H1 (cell line): ENCODE results near the gene LAMC1. TPM values are rescaled to one million over a fixed set of nuclear protein-coding genes. Genes with fewer than 3 reads are reported as not detected.

Experiments
- CTCF ChIA-PET: fragments of 300-600 bp; sonication (Branson Sonifier 250); formaldehyde crosslinking; loops from one replicate; lab custom pipeline; 2021; ENCODE audit not compliant: partially characterized antibody; lab: Charles Lee
- POLR2A ChIA-PET: fragments of 300-600 bp; sonication (Branson Sonifier 250); formaldehyde crosslinking; loops from one replicate; lab custom pipeline; 2021; ENCODE audit warnings: inconsistent platforms; ENCODE audit not compliant: partially characterized antibody; lab: Charles Lee
- DNase-seq, 2 experiments: peaks; one replicate each; pipeline versions ENCODE4 v3.0.0 to v3.0.0-alpha.2; 2010 to 2022; ENCODE audit warnings: low spot score in 2 of 2, low read depth in 1 of 2, mixed read lengths in 1 of 2
- FAIRE-seq: peaks from 2 replicates; lab custom pipeline; 2011; peaks lifted over from hg19 to GRCh38; lab: Jason Lieb, UNC
- H2AFZ ChIP-seq: 2 replicates; pipeline ENCODE4 v1.8.1; 2012; ENCODE audit warnings: low read length, inconsistent platforms
- H2AK5ac ChIP-seq: 2 replicates; pipeline ENCODE4 v1.6.1; 2013; ENCODE audit warnings: low read depth, low read length
- H2BK120ac ChIP-seq: replicated peaks from 2 replicates; pipeline ENCODE3; 2013; ENCODE audit warnings: low read depth, low read length, inconsistent platforms
- H2BK12ac ChIP-seq: 2 replicates; pipeline ENCODE4 v1.6.1; 2013; ENCODE audit warnings: low read depth, low read length
- H2BK15ac ChIP-seq: 2 replicates; pipeline ENCODE4 v1.6.1; 2013; ENCODE audit warnings: low read length
- H2BK20ac ChIP-seq: 2 replicates; pipeline ENCODE4 v1.6.1; 2013; ENCODE audit warnings: low read length
- H2BK5ac ChIP-seq: 2 replicates; pipeline ENCODE4 v1.6.1; 2013; ENCODE audit warnings: low read depth, low read length
- H3K14ac ChIP-seq: 2 replicates; pipeline ENCODE4 v1.6.1; 2013; ENCODE audit warnings: inconsistent platforms; ENCODE audit not compliant: insufficient read length
- H3K18ac ChIP-seq: 2 replicates; pipeline ENCODE4 v1.6.1; 2013; ENCODE audit warnings: low read length; ENCODE audit errors: extremely low read depth
- H3K23ac ChIP-seq: 2 replicates; pipeline ENCODE4 v1.6.1; 2013; ENCODE audit warnings: inconsistent platforms; ENCODE audit not compliant: insufficient read length
- H3K23me2 ChIP-seq: 2 replicates; pipeline ENCODE4 v1.6.1; 2013; ENCODE audit warnings: low read depth, low read length
- H3K27ac ChIP-seq: 2 replicates; pipeline ENCODE4 v1.6.1; 2011; ENCODE audit warnings: low read depth, low read length, inconsistent platforms
- H3K27me3 ChIP-seq, 4 experiments: replicated peaks in 1 of 4; 1 replicate in 1 of 4; 2 replicates in 3 of 4; pipeline versions ENCODE4 v1.6.1 to v1.8.1; 2011 to 2013; ENCODE audit warnings: low read length in 3 of 4, mild to moderate bottlenecking in 3 of 4, inconsistent platforms in 2 of 4, mixed read lengths in 2 of 4, moderate library complexity in 1 of 4; ENCODE audit not compliant: control insufficient read depth in 3 of 4, insufficient read depth in 3 of 4; ENCODE audit errors: extremely low read depth in 1 of 4
- H3K36me3 ChIP-seq, 4 experiments: 2 replicates each; pipeline versions ENCODE4 v1.6.1 to v1.8.1; 2011 to 2013; ENCODE audit warnings: mild to moderate bottlenecking in 4 of 4, low read length in 3 of 4, moderate library complexity in 2 of 4, control low read depth in 1 of 4, inconsistent platforms in 1 of 4; ENCODE audit not compliant: insufficient read depth in 4 of 4, control insufficient read depth in 2 of 4
- H3K4ac ChIP-seq: replicated peaks from 2 replicates; pipeline ENCODE3; 2013; ENCODE audit warnings: low read length, low read depth, mixed read lengths, inconsistent platforms; ENCODE audit not compliant: insufficient read length
- H3K4me1 ChIP-seq, 4 experiments: replicated peaks in 1 of 4; 1 replicate in 1 of 4; 2 replicates in 3 of 4; pipeline versions ENCODE4 v1.6.1 to v1.8.1; 2011 to 2013; ENCODE audit warnings: low read length in 3 of 4, inconsistent platforms in 2 of 4, mixed read lengths in 1 of 4; ENCODE audit not compliant: insufficient read depth in 4 of 4, control insufficient read depth in 3 of 4
- H3K4me2 ChIP-seq, 2 experiments: 2 replicates each; pipeline versions ENCODE4 v1.6.1 to v1.8.1; 2011 to 2013; ENCODE audit warnings: low read depth in 2 of 2, low read length in 2 of 2, control low read depth in 1 of 2, inconsistent platforms in 1 of 2, mild to moderate bottlenecking in 1 of 2; ENCODE audit not compliant: insufficient read depth in 1 of 2
- H3K4me3 ChIP-seq, 4 experiments: fragments of 200-600, 300-600 bp in 1 of 4; sonication (generic), shearing (Covaris generic), sonication (Bioruptor Twin) in 1 of 4; 2 replicates each; pipeline versions ENCODE4 v1.5.1 to v1.8.1; 2011 to 2016; ENCODE audit warnings: low read length in 4 of 4, low read depth in 3 of 4, control low read depth in 2 of 4, inconsistent platforms in 2 of 4, mild to moderate bottlenecking in 2 of 4, mixed read lengths in 1 of 4, moderate library complexity in 1 of 4; ENCODE audit not compliant: insufficient read depth in 2 of 4; ENCODE audit errors: extremely low read depth in 1 of 4
- H3K56ac ChIP-seq: replicated peaks from 2 replicates; pipeline ENCODE3; 2013; ENCODE audit warnings: low read depth, mild to moderate bottlenecking, mixed read lengths, low read length, inconsistent platforms; ENCODE audit not compliant: insufficient read length
- H3K79me1 ChIP-seq: 2 replicates; pipeline ENCODE4 v1.6.1; 2013; ENCODE audit warnings: low read depth, low read length, control low read depth
- H3K79me2 ChIP-seq, 2 experiments: 2 replicates each; pipeline versions ENCODE4 v1.6.1 to v1.8.1; 2012 to 2013; ENCODE audit warnings: low read length in 2 of 2, mild to moderate bottlenecking in 2 of 2, inconsistent platforms in 1 of 2; ENCODE audit not compliant: insufficient read depth in 2 of 2, control insufficient read depth in 1 of 2
- H3K9ac ChIP-seq, 4 experiments: replicated peaks in 1 of 4; 1 replicate in 1 of 4; 2 replicates in 3 of 4; pipeline versions ENCODE4 v1.6.1 to v1.8.1; 2011 to 2013; ENCODE audit warnings: low read depth in 3 of 4, low read length in 3 of 4, control low read depth in 2 of 4, mild to moderate bottlenecking in 2 of 4, moderate library complexity in 2 of 4, inconsistent platforms in 1 of 4; ENCODE audit errors: extremely low read depth in 1 of 4
- H3K9me3 ChIP-seq, 2 experiments: 2 replicates each; pipeline versions ENCODE4 v1.6.1 to v1.8.1; 2012 to 2013; ENCODE audit warnings: mild to moderate bottlenecking in 2 of 2, moderate library complexity in 2 of 2, control low read depth in 1 of 2, inconsistent platforms in 1 of 2, low read depth in 1 of 2, low read length in 1 of 2, mixed read lengths in 1 of 2; ENCODE audit not compliant: insufficient read depth in 2 of 2
- H4K20me1 ChIP-seq, 2 experiments: replicated peaks in 1 of 2; 2 replicates each; pipeline versions ENCODE3 to v1.8.1; 2011 to 2013; ENCODE audit warnings: inconsistent platforms in 2 of 2, low read length in 2 of 2, mild to moderate bottlenecking in 1 of 2; ENCODE audit not compliant: insufficient read depth in 2 of 2, control insufficient read depth in 1 of 2
- H4K5ac ChIP-seq: 2 replicates; pipeline ENCODE4 v1.6.1; 2013; ENCODE audit warnings: low read length, low read depth, mixed read lengths, inconsistent platforms; ENCODE audit not compliant: insufficient read length
- H4K8ac ChIP-seq: 2 replicates; pipeline ENCODE4 v1.8.0; 2013; ENCODE audit warnings: mild to moderate bottlenecking, moderate library complexity, low read length, inconsistent platforms; ENCODE audit not compliant: insufficient read depth; ENCODE audit errors: extremely low read depth
- H4K91ac ChIP-seq: replicated peaks from 2 replicates; pipeline ENCODE3; 2013; ENCODE audit warnings: low read length, mixed read lengths, inconsistent platforms; ENCODE audit not compliant: insufficient read length
- CBX8 ChIP-seq: fragments of 300-800, 300-1000 bp; sonication (generic); IDR thresholded peaks from 2 replicates; pipeline ENCODE4 v1.7.1; 2016; ENCODE audit warnings: low read depth, low read length, borderline replicate concordance
- EGR1 ChIP-seq: IDR thresholded peaks from 2 replicates; pipeline ENCODE4 v1.6.1; 2011; ENCODE audit warnings: low read depth, low read length, borderline replicate concordance
- EP300 ChIP-seq, 2 experiments: IDR thresholded peaks; 1 replicate in 1 of 2; 2 replicates in 1 of 2; pipeline ENCODE4 v1.6.1; 2011 to 2012; ENCODE audit warnings: low read depth in 2 of 2, low read length in 2 of 2, mild to moderate bottlenecking in 2 of 2, borderline replicate concordance in 1 of 2, inconsistent platforms in 1 of 2, moderate library complexity in 1 of 2
- FOSL1 ChIP-seq: IDR thresholded peaks from 2 replicates; pipeline ENCODE4 v1.6.1; 2011; ENCODE audit warnings: mild to moderate bottlenecking, low read depth, low read length, moderate library complexity; ENCODE audit not compliant: insufficient read depth
- JUN ChIP-seq: IDR thresholded peaks from 2 replicates; pipeline ENCODE4 v1.6.1; 2011; ENCODE audit warnings: low read depth, mild to moderate bottlenecking, improper control_type of control experiment, low read length
- PHF8 ChIP-seq: fragments of 200-600 bp; sonication (generic); conservative IDR thresholded peaks from 2 replicates; pipeline ENCODE4 v1.7.1; 2012; ENCODE audit warnings: low read depth, mild to moderate bottlenecking, inconsistent platforms, low read length, moderate library complexity
- POLR2A ChIP-seq, 2 experiments: IDR thresholded peaks; 1 replicate in 1 of 2; 2 replicates in 1 of 2; pipeline ENCODE4 v1.6.1; 2011; ENCODE audit warnings: low read depth in 2 of 2, low read length in 2 of 2, mild to moderate bottlenecking in 2 of 2; ENCODE audit errors: control extremely low read depth in 1 of 2
- RXRA ChIP-seq: IDR thresholded peaks from 2 replicates; pipeline ENCODE4 v1.6.1; 2011; ENCODE audit warnings: low read depth, mild to moderate bottlenecking, low read length, moderate library complexity; ENCODE audit not compliant: insufficient read depth
- TAF1 ChIP-seq: IDR thresholded peaks from 2 replicates; pipeline ENCODE4 v1.6.1; 2011; ENCODE audit warnings: mild to moderate bottlenecking, low read depth, low read length
- ZNF274 ChIP-seq: IDR thresholded peaks from 2 replicates; pipeline ENCODE4 v1.7.0; 2012; ENCODE audit warnings: low read length, borderline replicate concordance; ENCODE audit errors: extremely low read depth
- WGBS, 2 experiments: shearing (Covaris generic) in 1 of 2; methylation state at CpG; one replicate each; pipeline versions ENCODE4 v1.1.6 to v1.1.7; 2013 to 2015; ENCODE audit warnings: low lambda C conversion rate in 2 of 2, mixed read lengths in 2 of 2, inconsistent platforms in 1 of 2, low coverage in 1 of 2, missing lambda C conversion rate in 1 of 2; ENCODE audit not compliant: insufficient replicate concordance in 2 of 2, insufficient coverage in 1 of 2, insufficient read length in 1 of 2; ENCODE audit errors: extremely low coverage in 1 of 2, missing lambda C conversion rate in 1 of 2; 5-methylcytosine and 5-hydroxymethylcytosine counted together
- polyA plus RNA-seq, 7 experiments: library from polyadenylated mRNA; depleted of rRNA in 3 of 7; stranded (reverse) in 5 of 7; unstranded in 2 of 7; fragments of >200 nt in 5 of 7; fragments of 200-250 nt in 2 of 7; gene quantifications; 1 replicate in 5 of 7; 2 replicates in 1 of 7; 4 replicates in 1 of 7; pipeline versions ENCODE4 v1.2.1 to v1.2.3, GENCODE V29; 2011 to 2013; ENCODE audit warnings: missing spikeins in 2 of 7, mixed read lengths in 2 of 7
- total RNA-seq: library from RNA; stranded (reverse); fragmentation: NEBNext Ultra II Directional; extraction: Animal tissue kit (Norgen Biotek cat#: 25700); gene quantifications from 2 replicates; pipeline ENCODE4 v1.2.1, GENCODE V29; 2021
- TF ChIP-seq, protein P1 (sequence below): IDR thresholded peaks from 2 replicates; pipeline ENCODE4 v1.6.1; 2011; ENCODE audit warnings: low read depth, mild to moderate bottlenecking, low read length; ENCODE audit not compliant: insufficient read depth

Gene LAMC1
- total and polyA plus RNA-seq, 2 of the 8 experiments (the other 6 are each of a cell fraction or from before 2014, with no cell fraction given): 47.6 to 90.3 TPM

DNA sequence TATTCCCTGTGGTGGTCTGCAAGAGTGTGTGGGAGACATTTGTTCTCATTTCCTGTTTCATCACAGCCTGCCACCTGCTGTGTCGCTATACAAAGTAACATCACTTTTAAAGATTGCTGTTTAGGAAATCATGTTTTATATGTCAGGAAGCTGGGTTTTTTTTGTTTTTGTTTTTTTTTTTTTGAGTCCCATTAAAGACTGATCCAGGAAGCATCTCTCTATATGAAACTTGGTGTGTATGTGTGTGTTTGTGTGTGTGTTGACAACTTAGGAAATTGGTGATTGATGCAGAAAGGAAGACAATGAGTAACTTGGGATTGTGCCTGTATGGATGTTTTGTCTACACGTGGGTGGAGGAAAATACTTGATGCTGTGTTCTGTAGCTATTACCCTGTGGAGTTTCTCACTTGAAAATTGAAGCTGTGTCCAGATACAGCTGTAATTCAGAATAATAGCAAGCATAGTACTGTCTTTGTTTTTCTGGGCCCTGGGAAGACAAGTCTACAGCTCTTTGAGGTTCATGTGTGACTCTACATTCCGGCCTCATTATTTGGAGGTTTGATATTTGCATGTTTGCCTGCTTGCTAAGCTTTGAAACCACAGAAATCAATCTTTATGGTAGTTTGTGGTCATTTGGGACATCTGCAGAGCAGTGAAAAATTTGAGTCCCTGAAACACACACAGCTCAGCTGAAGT, 47.9 kb downstream of the LAMC1 start:
- POLR2A ChIA-PET: interaction anchor here (1.7 kb wide), 1 partner anchor 47 kb away, joined by 5 read pairs; no protein-coding TSS in a partner anchor
- peaks cover 0 to 49% of the 10 kb centered on the region in 2 experiments; a peak in 2 of 4 replicates for H3K79me2 ChIP-seq
- H4K20me1 ChIP-seq: peaks cover 0 to 3% of the 10 kb centered on the region in 2 experiments

More for the DNA sequence above, 47.9 kb downstream of the LAMC1 start:
- Histone ChIP-seq H3K23me2 (no peaks in the 10 kb centered on the region), H2BK15ac (no peak overlapping the region), H4K8ac (no peak overlapping the region), H2BK12ac (no peak overlapping the region), H3K27me3 (no peaks in the 10 kb centered on the region), H3K14ac (no peak overlapping the region), H3K4me2 (no peak overlapping the region), H3K4me1 (peaks cover 0 to 6% (median 0%) of the 10 kb centered on the region in 4 experiments; a peak in 1 of 7 replicates), H2AK5ac (no peak overlapping the region), H3K56ac (no peak overlapping the region), H2BK20ac (no peak overlapping the region), H2AFZ (no peak overlapping the region), H4K5ac (no peak overlapping the region), H3K4me3 (no peak overlapping the region), H3K9me3 (peaks cover 4 to 6% of the 10 kb centered on the region in 2 experiments; a peak in 2 of 4 replicates), H3K18ac (no peak overlapping the region), H3K36me3 (no peaks in the 10 kb centered on the region), H3K4ac (no peak overlapping the region), H3K23ac (no peak overlapping the region), H4K91ac (no peak overlapping the region), H3K9ac (no peak overlapping the region), H2BK5ac (no peak overlapping the region), H2BK120ac (no peak overlapping the region), H3K79me1 (no peaks in the 10 kb centered on the region; the same call in 1 of the 2 replicates), H3K27ac (no peak overlapping the region)
- WGBS, 2 experiments: 74% methylated on average over 3 of the region's 3 CpGs; no CpG with 5 or more reads in 1 of the 2 experiments
- FAIRE-seq (no peak), DNase-seq (no peak)
- CTCF ChIA-PET: interaction anchor here (1.0 to 2.2 kb wide), 3 partner anchors 8 to 553 kb away, joined by 3 to 5 read pairs (median 3); no protein-coding TSS in a partner anchor
- TF ChIP-seq TAF1 (no peak), PHF8 (no peak), EGR1 (no peak), EP300 (IDR thresholded peaks at IDR 0.05; ENCODE audit: borderline replicate concordance in 1 of 2, low read depth in 2 of 2, low read length in 2 of 2) (no peak), ZNF274 (no peak), JUN (no peak), POLR2A (IDR thresholded peaks at IDR 0.05; ENCODE audit: control extremely low read depth in 1 of 2, low read depth in 2 of 2, low read length in 2 of 2) (no peak), RXRA (no peak), CBX8 (no peak), FOSL1 (no peak)
- TF ChIP-seq, protein P1, sequence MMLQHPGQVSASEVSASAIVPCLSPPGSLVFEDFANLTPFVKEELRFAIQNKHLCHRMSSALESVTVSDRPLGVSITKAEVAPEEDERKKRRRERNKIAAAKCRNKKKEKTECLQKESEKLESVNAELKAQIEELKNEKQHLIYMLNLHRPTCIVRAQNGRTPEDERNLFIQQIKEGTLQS: no peak
